BLaER1 (cell line): ENCODE data around the gene FBXO41.

ENCODE experiments used
- H3K27ac ChIP-seq: shearing (Covaris generic); formaldehyde crosslinking; 2 replicates; pipeline ENCODE4 v1.8.1; 2022
- H3K27me3 ChIP-seq: shearing (Covaris generic); formaldehyde crosslinking; 2 replicates; pipeline ENCODE4 v1.8.1; 2022
- H3K36me3 ChIP-seq: shearing (Covaris generic); formaldehyde crosslinking; 2 replicates; pipeline ENCODE4 v1.8.1; 2022
- H3K4me1 ChIP-seq: shearing (Covaris generic); formaldehyde crosslinking; 2 replicates; pipeline ENCODE4 v1.8.1; 2022
- H3K4me2 ChIP-seq: shearing (Covaris generic); formaldehyde crosslinking; 2 replicates; pipeline ENCODE4 v1.8.1; 2022
- H3K4me3 ChIP-seq: shearing (Covaris generic); formaldehyde crosslinking; 2 replicates; pipeline ENCODE4 v1.8.1; 2022
- H3K9ac ChIP-seq: shearing (Covaris generic); formaldehyde crosslinking; 2 replicates; pipeline ENCODE4 v1.8.1; 2022
- H3K9me3 ChIP-seq: shearing (Covaris generic); formaldehyde crosslinking; 2 replicates; pipeline ENCODE4 v1.8.1; 2022
- H4K20me1 ChIP-seq: shearing (Covaris generic); formaldehyde crosslinking; 2 replicates; pipeline ENCODE4 v1.8.1; 2022
- Cebpa-rat ChIP-seq: shearing (Covaris generic); IDR thresholded peaks from 2 replicates; pipeline ENCODE4 v1.8.1; 2022

FBXO41 gene

GRCh38 chr2:73297586-73297985 lies 13.3 kb upstream of the FBXO41 start:
- H3K9me3 ChIP-seq, result peaks cover 13% of the 10 kb centered on the region
- no peaks in the 10 kb centered on the region for H4K20me1 ChIP-seq
- H3K9ac ChIP-seq, result no peak overlapping the region
- peaks cover 19% of the 10 kb centered on the region for H3K27me3 ChIP-seq
- no peaks in the 10 kb centered on the region for H3K36me3 ChIP-seq
- no peak overlapping the region for H3K4me3 ChIP-seq
- H3K27ac ChIP-seq, result no peak overlapping the region
- no peak overlapping the region for H3K4me2 ChIP-seq
- no peaks in the 10 kb centered on the region for H3K4me1 ChIP-seq
- TF ChIP-seq Cebpa-rat, result no peak

GRCh38 chr2:73297151-73297559 lies 12.9 kb upstream of the FBXO41 start:
- Histone ChIP-seq H3K4me1 (no peaks in the 10 kb centered on the region), H3K36me3 (no peaks in the 10 kb centered on the region), H3K9me3 (peaks cover 17% of the 10 kb centered on the region), H3K27ac (no peak overlapping the region), H3K4me3 (no peak overlapping the region), H3K4me2 (no peak overlapping the region), H4K20me1 (no peaks in the 10 kb centered on the region), H3K27me3 (peaks cover 23% of the 10 kb centered on the region), H3K9ac (no peak overlapping the region)
- no peak for TF ChIP-seq Cebpa-rat

GRCh38 chr2:73295751-73296400 lies 11.6 kb upstream of the FBXO41 start:
- Histone ChIP-seq H3K4me3 (no peak overlapping the region), H4K20me1 (peaks cover 2% of the 10 kb centered on the region), H3K9me3 (peaks cover 26% of the 10 kb centered on the region), H3K27me3 (peaks cover 32% of the 10 kb centered on the region), H3K27ac (no peak overlapping the region), H3K4me2 (no peak overlapping the region), H3K36me3 (no peaks in the 10 kb centered on the region), H3K4me1 (peaks cover 9% of the 10 kb centered on the region), H3K9ac (no peak overlapping the region)
- no peak for TF ChIP-seq Cebpa-rat

GRCh38 chr2:73294239-73294638 lies 10.0 kb upstream of the FBXO41 start:
- H3K4me3 ChIP-seq, result no peak overlapping the region

GRCh38 chr2:73293534-73294171 lies 9.4 kb upstream of the FBXO41 start, which contains the start of gene EGR4:
Gene EGR4 (minus strand): TSS chr2:73293548. CDS start chr2:73293317, 231 bp downstream.
- no peak within 1 kb of the TSS for H3K9ac ChIP-seq
- peaks cover 26% of the 10 kb centered on the region for H3K9me3 ChIP-seq
- H4K20me1 ChIP-seq, result peaks cover 8% of the 10 kb centered on the region
- no peak within 1 kb of the TSS for H3K4me2 ChIP-seq
- TF ChIP-seq Cebpa-rat, result no peak
- no peaks in the 10 kb centered on the region for H3K36me3 ChIP-seq
- peaks cover 32% of the 10 kb centered on the region for H3K27me3 ChIP-seq
- peaks cover 13% of the 10 kb centered on the region for H3K4me1 ChIP-seq
- H3K27ac ChIP-seq, result no peak within 1 kb of the TSS
- H3K4me3 ChIP-seq, result no peak within 1 kb of the TSS

More at GRCh38 chr2:73294239-73294638, 10.0 kb upstream of the FBXO41 start:
- peaks cover 26% of the 10 kb centered on the region for H3K9me3 ChIP-seq
- TF ChIP-seq Cebpa-rat, result no peak
- no peaks in the 10 kb centered on the region for H3K36me3 ChIP-seq
- peaks cover 13% of the 10 kb centered on the region for H3K4me1 ChIP-seq
- H3K4me2 ChIP-seq, result no peak overlapping the region
- H4K20me1 ChIP-seq, result peaks cover 8% of the 10 kb centered on the region
- no peak overlapping the region for H3K27ac ChIP-seq
- no peak overlapping the region for H3K9ac ChIP-seq
- H3K27me3 ChIP-seq, result peaks cover 32% of the 10 kb centered on the region

GRCh38 chr2:73292906-73293533 lies 8.7 kb upstream of the FBXO41 start:
- peaks cover 8% of the 10 kb centered on the region for H4K20me1 ChIP-seq

GRCh38 chr2:73292316-73292905 lies 8.1 kb upstream of the FBXO41 start:
- Histone ChIP-seq H3K4me1 (peaks cover 13% of the 10 kb centered on the region), H3K27ac (no peak overlapping the region), H3K27me3 (peaks cover 32% of the 10 kb centered on the region), H3K4me2 (no peak overlapping the region), H3K36me3 (no peaks in the 10 kb centered on the region), H4K20me1 (peaks cover 8% of the 10 kb centered on the region), H3K9ac (no peak overlapping the region), H3K9me3 (peaks cover 26% of the 10 kb centered on the region), H3K4me3 (no peak overlapping the region)
- no peak for TF ChIP-seq Cebpa-rat

More at GRCh38 chr2:73292906-73293533, 8.7 kb upstream of the FBXO41 start:
- TF ChIP-seq Cebpa-rat, result no peak
- H3K36me3 ChIP-seq, result no peaks in the 10 kb centered on the region
- no peak overlapping the region for H3K9ac ChIP-seq
- no peak overlapping the region for H3K4me3 ChIP-seq
- peaks cover 26% of the 10 kb centered on the region for H3K9me3 ChIP-seq
- no peak overlapping the region for H3K4me2 ChIP-seq
- H3K27me3 ChIP-seq, result peaks cover 32% of the 10 kb centered on the region
- no peak overlapping the region for H3K27ac ChIP-seq
- peaks cover 13% of the 10 kb centered on the region for H3K4me1 ChIP-seq

GRCh38 chr2:73291461-73292315 lies 7.4 kb upstream of the FBXO41 start:
- peaks cover 8% of the 10 kb centered on the region for H4K20me1 ChIP-seq

GRCh38 chr2:73291093-73291460 lies 6.8 kb upstream of the FBXO41 start:
- peaks cover 8% of the 10 kb centered on the region for H4K20me1 ChIP-seq
- H3K9me3 ChIP-seq, result peaks cover 26% of the 10 kb centered on the region
- peak overlapping the region; percentile 51 for H3K4me2 ChIP-seq
- H3K9ac ChIP-seq, result no peak overlapping the region
- H3K27me3 ChIP-seq, result peaks cover 32% of the 10 kb centered on the region
- no peak overlapping the region for H3K4me3 ChIP-seq
- no peak for TF ChIP-seq Cebpa-rat
- peaks cover 18% of the 10 kb centered on the region for H3K4me1 ChIP-seq
- H3K36me3 ChIP-seq, result no peaks in the 10 kb centered on the region
- H3K27ac ChIP-seq, result no peak overlapping the region

More at GRCh38 chr2:73291461-73292315, 7.4 kb upstream of the FBXO41 start:
- H3K4me3 ChIP-seq, result no peak overlapping the region
- peak overlapping the region; percentile 51 for H3K4me2 ChIP-seq
- H3K36me3 ChIP-seq, result no peaks in the 10 kb centered on the region
- peaks cover 32% of the 10 kb centered on the region for H3K27me3 ChIP-seq
- H3K9me3 ChIP-seq, result peaks cover 26% of the 10 kb centered on the region
- TF ChIP-seq Cebpa-rat, result no peak
- H3K9ac ChIP-seq, result no peak overlapping the region
- peaks cover 13% of the 10 kb centered on the region for H3K4me1 ChIP-seq
- H3K27ac ChIP-seq, result no peak overlapping the region
